HG03025 (cell line): ENCODE measurements around the gene UBXN1.
"Not testable (repeated sequence)": the region's sequence is repeated elsewhere in the genome, so short reads cannot be mapped to it uniquely, and the experiment has no call there.

ENCODE experiments used
- ATAC-seq: cut with Tn5 transposase; IDR thresholded peaks from one replicate; pipeline ENCODE4 v1.9.1; 2021; ENCODE audit warnings: mild to moderate bottlenecking, moderate library complexity; ENCODE audit not compliant: unreplicated experiment, low FRiP score

UBXN1 gene

DNA sequence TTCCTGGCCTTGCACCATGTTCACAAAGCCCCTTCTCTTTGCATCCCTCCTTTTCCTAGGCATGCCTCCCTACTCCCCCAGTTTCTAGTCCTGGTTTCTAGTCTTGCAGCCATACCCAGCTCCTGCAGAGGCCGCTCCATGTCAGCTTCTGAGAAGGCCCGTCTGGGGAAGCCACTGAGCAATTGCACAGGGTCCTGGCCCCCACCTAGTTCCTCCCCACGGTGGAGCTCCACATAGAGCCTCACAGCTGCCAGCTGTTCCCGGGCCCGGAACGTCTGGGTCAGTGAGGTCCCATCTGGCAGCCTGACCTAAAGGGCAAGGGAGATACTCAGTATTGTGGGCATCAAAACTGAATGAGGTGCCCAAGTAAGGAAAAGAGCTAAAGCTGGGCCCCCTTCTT lies 2.2 kb downstream of the UBXN1 start:
- no peak for ATAC-seq

DNA sequence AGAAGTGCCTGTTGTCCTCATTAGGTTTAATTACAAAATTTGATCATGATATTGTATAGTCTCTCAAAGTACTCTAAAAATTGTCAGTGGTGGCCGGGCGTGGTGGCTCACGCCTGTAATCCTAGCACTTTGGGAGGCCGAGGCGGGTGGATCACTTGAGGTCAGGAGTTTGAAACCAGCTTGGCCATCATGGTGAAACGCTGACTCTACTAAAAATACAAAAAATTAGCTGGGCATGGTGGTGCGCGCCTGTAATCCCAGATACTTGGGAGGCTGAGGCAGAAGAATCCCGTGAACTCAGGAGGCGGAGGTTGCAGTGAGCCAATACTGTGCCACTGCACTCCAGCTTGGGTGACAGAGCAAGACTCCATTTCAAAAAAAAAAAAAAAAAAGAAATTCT lies 3.5 kb downstream of the UBXN1 start:
- not testable (repeated sequence) for ATAC-seq

- ATAC-seq: no peak
Measured at GRCh38 chr11:62673196-62673525, 5.7 kb downstream of the UBXN1 start.

DNA sequence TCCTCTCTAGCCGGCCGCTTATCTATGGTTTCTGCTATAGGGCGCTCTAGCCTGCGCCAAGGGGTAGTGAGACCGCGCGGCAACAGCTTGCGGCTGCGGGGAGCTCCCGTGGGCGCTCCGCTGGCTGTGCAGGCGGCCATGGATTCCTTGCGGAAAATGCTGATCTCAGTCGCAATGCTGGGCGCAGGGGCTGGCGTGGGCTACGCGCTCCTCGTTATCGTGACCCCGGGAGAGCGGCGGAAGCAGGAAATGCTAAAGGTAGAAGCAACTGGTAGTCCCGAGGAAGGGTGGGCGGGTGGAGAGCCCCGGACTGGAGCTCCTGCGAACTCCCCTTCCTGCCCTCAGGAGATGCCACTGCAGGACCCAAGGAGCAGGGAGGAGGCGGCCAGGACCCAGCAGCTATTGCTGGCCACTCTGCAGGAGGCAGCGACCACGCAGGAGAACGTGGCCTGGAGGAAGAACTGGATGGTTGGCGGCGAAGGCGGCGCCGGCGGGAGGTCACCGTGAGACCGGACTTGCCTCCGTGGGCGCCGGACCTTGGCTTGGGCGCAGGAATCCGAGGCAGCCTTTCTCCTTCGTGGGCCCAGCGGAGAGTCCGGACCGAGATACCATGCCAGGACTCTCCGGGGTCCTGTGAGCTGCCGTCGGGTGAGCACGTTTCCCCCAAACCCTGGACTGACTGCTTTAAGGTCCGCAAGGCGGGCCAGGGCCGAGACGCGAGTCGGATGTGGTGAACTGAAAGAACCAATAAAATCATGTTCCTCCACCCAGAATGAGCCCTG lies 7.1 kb downstream of the UBXN1 start, which contains the start of the genes LBHD1 and UQCC3:
LBHD1 (minus strand) TSS at position 660 of the 782 bp plus-strand sequence. CDS start 2,236 bp downstream, outside the sequence.
UQCC3 (plus strand) TSS at position 66 of the 782 bp plus-strand sequence; CDS start at position 139, 73 bp downstream.
- peak; percentile 42 for ATAC-seq

DNA sequence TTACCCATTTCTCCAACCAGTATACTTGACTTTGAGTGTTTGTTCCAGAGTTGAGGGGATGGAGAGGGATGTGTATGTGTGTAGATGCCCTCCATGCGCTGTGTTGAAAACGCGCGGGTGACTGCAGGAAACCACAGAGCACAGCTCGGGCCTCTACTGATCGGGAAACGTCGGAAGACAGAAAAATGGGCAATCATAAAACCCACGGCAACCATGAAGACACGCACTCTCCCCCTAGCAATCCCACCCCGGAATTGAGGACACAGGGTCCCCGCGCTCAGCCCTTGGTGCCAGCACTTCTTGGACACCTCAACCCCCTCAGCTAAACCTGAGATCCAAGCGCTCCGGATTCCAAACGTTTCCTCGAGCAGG lies 7.7 kb downstream of the UBXN1 start:
- ATAC-seq: peak; percentile 3

GRCh38 chr11:62669420-62670161 lies 9.3 kb downstream of the UBXN1 start:
- ATAC-seq: no peak

DNA sequence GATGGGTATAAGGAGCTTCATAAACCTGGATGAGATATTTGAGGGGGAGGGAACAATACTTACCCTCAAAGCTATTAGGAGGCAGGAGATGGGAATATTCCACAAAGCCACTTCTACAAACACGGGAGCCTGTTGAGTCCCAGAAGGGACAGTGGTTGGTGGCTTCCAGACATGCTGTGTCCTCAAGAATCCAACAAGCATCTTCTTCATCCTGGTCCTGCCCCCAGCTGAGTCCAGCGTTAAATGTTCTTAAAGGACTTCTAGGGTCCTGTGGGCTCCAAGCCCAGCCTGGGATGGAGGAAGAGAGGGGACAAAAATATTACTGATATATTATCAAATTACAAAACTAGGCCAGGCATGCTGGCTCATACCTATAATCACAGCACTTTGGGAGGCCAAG lies 11.4 kb downstream of the UBXN1 start:
- no peak for ATAC-seq

- ATAC-seq: no peak
Measured at GRCh38 chr11:62666259-62666926, 12.5 kb downstream of the UBXN1 start.

DNA sequence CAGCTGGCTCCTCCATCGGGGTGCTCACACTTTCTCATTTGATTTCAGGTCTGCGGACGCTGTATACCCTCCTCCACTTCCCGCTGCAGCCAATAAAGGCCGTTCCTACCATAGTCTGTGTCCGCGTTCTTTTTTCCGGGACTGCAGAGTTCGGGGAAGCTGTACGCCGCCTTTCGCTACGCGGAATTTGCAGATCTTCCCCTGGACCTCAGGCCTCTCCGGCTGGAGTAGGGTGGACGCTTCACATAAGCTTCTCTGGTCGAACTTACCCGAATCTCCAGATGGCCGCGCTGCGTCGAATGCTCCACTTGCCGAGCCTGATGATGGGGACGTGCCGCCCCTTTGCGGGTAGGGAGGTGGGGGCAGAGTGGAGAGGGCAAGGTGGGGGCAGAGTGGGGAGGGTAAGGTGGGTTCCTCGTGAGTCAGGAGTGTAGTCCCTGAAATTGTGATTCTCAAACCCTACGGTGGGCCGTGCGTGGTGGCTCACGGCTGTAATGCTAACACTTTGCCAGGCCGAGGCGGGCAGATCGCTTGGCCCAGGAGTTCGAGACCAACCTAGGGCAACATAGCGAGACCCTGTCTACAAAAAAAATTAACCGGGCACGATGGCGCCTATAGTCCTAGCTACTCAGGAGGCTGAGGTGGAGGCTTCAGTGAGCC lies 13.1 kb downstream of the UBXN1 start:
- no peak for ATAC-seq

GRCh38 chr11:62665075-62665598 lies 13.7 kb downstream of the UBXN1 start, which contains the start of the genes C11orf98 and CSKMT:
Gene C11orf98, minus strand, starts transcription at chr11:62665210. Its CDS starts 41 bp downstream, at chr11:62665169.
Gene CSKMT, plus strand, starts transcription at chr11:62665312. Its CDS starts 568 bp downstream, at chr11:62665880.
- peak; percentile 65 for ATAC-seq

- ATAC-seq: peak; percentile 29
Measured at GRCh38 chr11:62664405-62665074, 14.3 kb downstream of the UBXN1 start.

DNA sequence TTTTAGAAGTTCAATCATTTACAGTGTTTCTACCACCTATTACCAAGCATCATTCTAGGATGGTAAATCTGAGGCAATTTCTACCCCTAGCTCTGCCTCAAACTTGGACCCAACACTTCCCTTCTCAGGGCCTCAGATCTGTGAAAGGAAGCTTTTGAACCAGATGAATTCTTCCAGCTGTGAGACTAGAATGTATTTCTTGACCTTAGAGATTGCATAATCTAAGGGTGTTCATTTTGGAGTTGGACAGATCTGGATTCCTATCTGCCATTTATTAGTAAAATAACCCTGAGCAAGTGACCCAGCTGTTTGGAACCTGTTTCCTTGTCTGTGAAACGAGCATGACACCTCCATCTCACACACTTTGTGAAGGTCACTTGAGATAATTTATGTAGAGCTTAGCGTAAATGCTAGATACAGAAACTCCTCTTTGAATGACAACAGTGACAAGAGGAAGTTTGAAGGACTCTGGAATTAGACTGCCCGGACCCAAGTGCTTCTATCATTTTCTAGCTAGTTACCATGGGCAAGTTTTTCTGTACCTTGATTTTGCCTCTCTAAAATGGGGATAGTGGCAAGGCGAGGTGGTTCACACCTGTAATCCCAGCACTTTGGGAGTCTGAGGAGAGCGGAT lies 22.0 kb downstream of the UBXN1 start:
- no peak for ATAC-seq

- no peak for ATAC-seq
Measured at GRCh38 chr11:62654297-62654696, 24.6 kb downstream of the UBXN1 start.

DNA sequence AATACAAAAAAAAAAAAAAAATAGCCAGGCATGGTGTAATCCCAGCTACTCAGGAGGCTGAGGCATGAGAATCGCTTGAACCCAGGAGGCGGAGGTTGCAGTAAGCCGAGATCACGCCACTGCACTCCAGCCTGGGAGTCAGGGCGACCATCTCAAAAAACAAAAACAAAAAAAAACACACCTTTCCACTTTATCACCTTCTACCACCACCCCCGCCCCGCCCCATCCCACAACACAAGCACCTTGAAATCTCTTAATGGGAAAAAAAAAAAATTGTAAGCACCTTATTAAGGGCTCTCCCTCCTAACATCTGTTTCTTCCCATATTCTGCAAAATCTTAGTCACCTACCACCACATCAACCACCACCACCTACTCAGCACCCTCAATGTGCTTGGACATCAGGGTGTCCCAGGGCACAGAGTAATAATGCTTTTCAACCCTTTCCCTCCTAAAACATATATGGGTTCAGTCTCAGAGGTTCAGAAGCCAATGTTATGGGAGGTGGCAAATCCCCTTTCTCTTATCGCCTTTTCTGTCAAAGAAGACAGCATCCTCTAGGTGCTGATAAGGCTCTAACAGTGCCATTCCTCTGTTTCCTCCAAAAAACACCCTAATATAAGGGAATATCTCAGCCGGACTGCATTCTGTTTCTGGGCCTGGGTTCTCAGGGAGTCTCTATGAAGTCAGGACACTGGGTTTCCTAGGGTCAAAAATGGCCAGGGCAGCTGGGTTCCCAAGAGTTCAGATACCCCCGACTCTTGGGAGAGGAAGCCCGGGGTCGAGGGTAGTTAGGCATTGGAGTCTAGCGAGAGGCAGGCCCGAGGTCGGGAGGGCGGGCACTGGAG lies 26.5 kb downstream of the UBXN1 start:
- no peak for ATAC-seq

GRCh38 chr11:62650283-62650682 lies 28.6 kb downstream of the UBXN1 start:
- not testable (repeated sequence) for ATAC-seq

DNA sequence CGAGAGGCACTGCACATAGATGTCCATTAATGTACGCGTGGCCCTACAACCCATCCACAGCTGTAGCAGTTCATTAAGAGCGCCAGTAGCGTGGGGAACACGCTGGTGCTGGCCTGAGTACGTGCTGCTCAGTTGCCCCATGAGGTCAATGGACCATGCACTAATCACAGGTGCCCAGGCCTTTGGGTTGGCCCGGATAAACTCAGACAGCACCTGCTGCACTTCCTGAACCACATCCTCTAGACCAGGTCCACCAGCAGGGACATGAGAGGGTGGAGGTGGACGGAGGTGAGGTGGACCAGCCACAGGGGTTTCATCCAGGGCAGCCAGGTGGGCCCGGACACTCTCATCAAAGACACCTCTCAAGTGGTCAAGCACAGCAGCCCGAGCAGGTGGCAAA lies 29.4 kb downstream of the UBXN1 start:
- ATAC-seq: no peak

DNA sequence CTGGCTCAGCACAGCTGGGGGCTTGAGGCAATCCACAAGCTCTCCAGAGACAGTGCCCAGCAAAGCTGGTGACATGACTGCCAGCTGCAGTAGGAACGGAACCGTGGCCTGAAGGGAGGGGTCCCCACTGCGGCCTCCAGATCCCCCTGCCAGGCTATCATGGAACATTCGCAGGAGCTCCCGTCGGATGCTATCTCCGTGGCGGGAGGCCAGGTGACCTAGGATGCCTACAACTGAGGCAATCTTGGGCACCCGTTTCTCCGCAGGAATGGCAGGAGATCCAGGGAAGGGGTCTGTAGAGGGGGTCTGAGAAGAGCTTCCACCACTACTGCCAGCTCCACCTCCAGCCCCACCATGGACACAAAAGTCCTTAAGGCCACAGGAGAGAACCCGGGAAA lies 29.9 kb downstream of the UBXN1 start:
- ATAC-seq: no peak

DNA sequence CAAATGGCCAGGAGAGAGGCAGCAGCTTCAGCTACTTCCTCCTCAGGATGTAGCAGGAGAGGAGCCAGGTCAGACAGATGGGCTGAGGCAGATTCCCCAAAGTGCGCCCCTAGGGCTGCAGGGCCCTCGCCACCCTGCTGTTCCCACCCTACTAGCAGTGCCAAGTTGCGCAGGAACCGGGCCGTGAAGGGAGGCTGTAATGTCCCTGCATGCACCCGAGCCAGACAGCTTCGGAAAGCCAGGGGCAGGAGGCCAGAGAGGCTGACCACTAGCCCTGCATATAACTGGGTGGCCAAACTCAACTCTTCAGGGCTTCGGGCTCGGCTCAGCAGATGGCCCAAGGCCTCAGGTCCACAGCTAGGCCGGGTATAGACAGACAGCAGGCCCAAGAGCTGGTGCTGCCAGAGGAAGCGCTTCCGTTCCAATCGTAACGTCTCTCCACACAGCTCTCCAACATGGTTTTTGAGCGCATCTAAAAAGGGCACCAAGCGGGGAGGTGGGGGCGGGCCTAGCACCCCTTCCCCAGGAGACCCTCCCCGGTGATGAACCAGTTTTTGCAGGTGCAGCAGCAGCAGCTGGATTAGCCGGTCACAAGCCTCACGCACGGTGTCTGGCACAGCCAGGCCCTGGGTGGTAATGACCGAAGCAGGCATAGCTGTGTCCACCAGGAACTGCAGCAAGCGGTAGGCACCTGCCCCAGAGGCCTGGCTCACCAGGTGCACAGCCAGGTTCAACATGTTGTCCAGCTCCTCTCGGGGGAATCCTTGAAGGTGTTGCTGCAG lies 30.5 kb downstream of the UBXN1 start:
- ATAC-seq: no peak
